H1 (cell line): ENCODE results near the gene PELI2. TPM values are rescaled to one million over a fixed set of nuclear protein-coding genes. Genes with fewer than 3 reads are reported as not detected.

Source experiments
- ASH2L ChIP-seq: fragments of 200-600, 300-600 bp; sonication (generic); IDR thresholded peaks from one replicate; pipeline ENCODE4 v1.7.1; 2017; ENCODE audit warnings: low read length
- FOSL1 ChIP-seq: IDR thresholded peaks from 2 replicates; pipeline ENCODE4 v1.6.1; 2011; ENCODE audit warnings: mild to moderate bottlenecking, low read depth, low read length, moderate library complexity; ENCODE audit not compliant: insufficient read depth
- KDM5A ChIP-seq: fragments of 200-600 bp; IDR thresholded peaks from 2 replicates; pipeline ENCODE4 v1.7.1; 2012; ENCODE audit warnings: mild to moderate bottlenecking, low read length, inconsistent platforms, mixed read lengths
- MAFK ChIP-seq: IDR thresholded peaks from 2 replicates; pipeline ENCODE4 v1.6.1; 2012; ENCODE audit warnings: low read depth, mild to moderate bottlenecking, improper control_type of control experiment, low read length
- POLR2AphosphoS5 ChIP-seq: IDR thresholded peaks from 2 replicates; pipeline ENCODE4 v1.6.1; 2011; ENCODE audit warnings: low read depth, low read length
- polyA plus RNA-seq, 7 experiments: library from polyadenylated mRNA; depleted of rRNA in 3 of 7; stranded (reverse) in 5 of 7; unstranded in 2 of 7; fragments of >200 nt in 5 of 7; fragments of 200-250 nt in 2 of 7; gene quantifications; 1 replicate in 5 of 7; 2 replicates in 1 of 7; 4 replicates in 1 of 7; pipeline versions ENCODE4 v1.2.1 to v1.2.3, GENCODE V29; 2011 to 2013; ENCODE audit warnings: missing spikeins in 2 of 7, mixed read lengths in 2 of 7
- total RNA-seq: library from RNA; stranded (reverse); fragmentation: NEBNext Ultra II Directional; extraction: Animal tissue kit (Norgen Biotek cat#: 25700); gene quantifications from 2 replicates; pipeline ENCODE4 v1.2.1, GENCODE V29; 2021
- TF ChIP-seq, protein P1 (sequence below): fragments of 300-600 bp; sonication (generic); IDR thresholded peaks from 2 replicates; pipeline ENCODE4 v1.7.1; 2012; ENCODE audit warnings: low read length, moderate library complexity, mild to moderate bottlenecking, inconsistent platforms; ENCODE audit not compliant: insufficient replicate concordance
- TF ChIP-seq, protein P2 (sequence below): IDR thresholded peaks from 2 replicates; pipeline ENCODE4 v1.6.1; 2012; ENCODE audit warnings: inconsistent platforms
- TF ChIP-seq, protein P3 (sequence below): IDR thresholded peaks from 2 replicates; pipeline ENCODE4 v1.6.1; 2011; ENCODE audit warnings: low read length, improper control_type of control experiment
- TF ChIP-seq, protein P4 (sequence below): IDR thresholded peaks from 2 replicates; pipeline ENCODE4 v1.6.1; 2011; ENCODE audit warnings: low read depth, mild to moderate bottlenecking, low read length; ENCODE audit not compliant: insufficient read depth

The PELI2 gene
- total and polyA plus RNA-seq, 2 of the 8 experiments (the other 6 are each of a cell fraction or from before 2014, with no cell fraction given): 14.6 to 25.7 TPM

DNA sequence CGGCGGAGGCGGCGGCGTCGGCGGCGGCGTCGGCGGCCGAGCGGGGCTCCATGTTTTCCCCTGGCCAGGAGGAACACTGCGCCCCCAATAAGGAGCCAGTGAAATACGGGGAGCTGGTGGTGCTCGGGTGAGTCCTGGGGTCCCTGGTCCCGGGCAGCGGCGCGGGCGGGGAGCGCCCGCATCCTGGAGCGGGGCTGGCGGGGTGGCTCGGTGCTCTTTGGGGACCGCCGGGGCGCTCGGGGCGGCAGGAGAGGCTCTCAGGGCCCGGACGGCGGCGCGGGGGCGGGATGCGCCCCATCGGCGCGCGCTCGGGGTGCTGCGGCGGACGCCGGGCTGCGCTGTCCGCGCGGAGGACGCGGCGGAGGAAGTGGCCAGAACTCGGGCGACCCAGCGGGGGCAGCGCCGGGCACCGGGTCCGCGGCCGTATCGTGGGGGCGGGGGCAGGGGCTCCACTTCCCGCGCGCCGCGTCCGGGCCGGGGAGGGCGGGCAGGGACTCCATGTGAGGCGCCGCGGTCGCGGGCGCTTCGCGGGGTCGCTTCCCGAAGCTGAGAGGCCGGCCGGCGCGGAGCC lies 485 bp downstream of the PELI2 start (continued):
- TF ChIP-seq, protein P1, sequence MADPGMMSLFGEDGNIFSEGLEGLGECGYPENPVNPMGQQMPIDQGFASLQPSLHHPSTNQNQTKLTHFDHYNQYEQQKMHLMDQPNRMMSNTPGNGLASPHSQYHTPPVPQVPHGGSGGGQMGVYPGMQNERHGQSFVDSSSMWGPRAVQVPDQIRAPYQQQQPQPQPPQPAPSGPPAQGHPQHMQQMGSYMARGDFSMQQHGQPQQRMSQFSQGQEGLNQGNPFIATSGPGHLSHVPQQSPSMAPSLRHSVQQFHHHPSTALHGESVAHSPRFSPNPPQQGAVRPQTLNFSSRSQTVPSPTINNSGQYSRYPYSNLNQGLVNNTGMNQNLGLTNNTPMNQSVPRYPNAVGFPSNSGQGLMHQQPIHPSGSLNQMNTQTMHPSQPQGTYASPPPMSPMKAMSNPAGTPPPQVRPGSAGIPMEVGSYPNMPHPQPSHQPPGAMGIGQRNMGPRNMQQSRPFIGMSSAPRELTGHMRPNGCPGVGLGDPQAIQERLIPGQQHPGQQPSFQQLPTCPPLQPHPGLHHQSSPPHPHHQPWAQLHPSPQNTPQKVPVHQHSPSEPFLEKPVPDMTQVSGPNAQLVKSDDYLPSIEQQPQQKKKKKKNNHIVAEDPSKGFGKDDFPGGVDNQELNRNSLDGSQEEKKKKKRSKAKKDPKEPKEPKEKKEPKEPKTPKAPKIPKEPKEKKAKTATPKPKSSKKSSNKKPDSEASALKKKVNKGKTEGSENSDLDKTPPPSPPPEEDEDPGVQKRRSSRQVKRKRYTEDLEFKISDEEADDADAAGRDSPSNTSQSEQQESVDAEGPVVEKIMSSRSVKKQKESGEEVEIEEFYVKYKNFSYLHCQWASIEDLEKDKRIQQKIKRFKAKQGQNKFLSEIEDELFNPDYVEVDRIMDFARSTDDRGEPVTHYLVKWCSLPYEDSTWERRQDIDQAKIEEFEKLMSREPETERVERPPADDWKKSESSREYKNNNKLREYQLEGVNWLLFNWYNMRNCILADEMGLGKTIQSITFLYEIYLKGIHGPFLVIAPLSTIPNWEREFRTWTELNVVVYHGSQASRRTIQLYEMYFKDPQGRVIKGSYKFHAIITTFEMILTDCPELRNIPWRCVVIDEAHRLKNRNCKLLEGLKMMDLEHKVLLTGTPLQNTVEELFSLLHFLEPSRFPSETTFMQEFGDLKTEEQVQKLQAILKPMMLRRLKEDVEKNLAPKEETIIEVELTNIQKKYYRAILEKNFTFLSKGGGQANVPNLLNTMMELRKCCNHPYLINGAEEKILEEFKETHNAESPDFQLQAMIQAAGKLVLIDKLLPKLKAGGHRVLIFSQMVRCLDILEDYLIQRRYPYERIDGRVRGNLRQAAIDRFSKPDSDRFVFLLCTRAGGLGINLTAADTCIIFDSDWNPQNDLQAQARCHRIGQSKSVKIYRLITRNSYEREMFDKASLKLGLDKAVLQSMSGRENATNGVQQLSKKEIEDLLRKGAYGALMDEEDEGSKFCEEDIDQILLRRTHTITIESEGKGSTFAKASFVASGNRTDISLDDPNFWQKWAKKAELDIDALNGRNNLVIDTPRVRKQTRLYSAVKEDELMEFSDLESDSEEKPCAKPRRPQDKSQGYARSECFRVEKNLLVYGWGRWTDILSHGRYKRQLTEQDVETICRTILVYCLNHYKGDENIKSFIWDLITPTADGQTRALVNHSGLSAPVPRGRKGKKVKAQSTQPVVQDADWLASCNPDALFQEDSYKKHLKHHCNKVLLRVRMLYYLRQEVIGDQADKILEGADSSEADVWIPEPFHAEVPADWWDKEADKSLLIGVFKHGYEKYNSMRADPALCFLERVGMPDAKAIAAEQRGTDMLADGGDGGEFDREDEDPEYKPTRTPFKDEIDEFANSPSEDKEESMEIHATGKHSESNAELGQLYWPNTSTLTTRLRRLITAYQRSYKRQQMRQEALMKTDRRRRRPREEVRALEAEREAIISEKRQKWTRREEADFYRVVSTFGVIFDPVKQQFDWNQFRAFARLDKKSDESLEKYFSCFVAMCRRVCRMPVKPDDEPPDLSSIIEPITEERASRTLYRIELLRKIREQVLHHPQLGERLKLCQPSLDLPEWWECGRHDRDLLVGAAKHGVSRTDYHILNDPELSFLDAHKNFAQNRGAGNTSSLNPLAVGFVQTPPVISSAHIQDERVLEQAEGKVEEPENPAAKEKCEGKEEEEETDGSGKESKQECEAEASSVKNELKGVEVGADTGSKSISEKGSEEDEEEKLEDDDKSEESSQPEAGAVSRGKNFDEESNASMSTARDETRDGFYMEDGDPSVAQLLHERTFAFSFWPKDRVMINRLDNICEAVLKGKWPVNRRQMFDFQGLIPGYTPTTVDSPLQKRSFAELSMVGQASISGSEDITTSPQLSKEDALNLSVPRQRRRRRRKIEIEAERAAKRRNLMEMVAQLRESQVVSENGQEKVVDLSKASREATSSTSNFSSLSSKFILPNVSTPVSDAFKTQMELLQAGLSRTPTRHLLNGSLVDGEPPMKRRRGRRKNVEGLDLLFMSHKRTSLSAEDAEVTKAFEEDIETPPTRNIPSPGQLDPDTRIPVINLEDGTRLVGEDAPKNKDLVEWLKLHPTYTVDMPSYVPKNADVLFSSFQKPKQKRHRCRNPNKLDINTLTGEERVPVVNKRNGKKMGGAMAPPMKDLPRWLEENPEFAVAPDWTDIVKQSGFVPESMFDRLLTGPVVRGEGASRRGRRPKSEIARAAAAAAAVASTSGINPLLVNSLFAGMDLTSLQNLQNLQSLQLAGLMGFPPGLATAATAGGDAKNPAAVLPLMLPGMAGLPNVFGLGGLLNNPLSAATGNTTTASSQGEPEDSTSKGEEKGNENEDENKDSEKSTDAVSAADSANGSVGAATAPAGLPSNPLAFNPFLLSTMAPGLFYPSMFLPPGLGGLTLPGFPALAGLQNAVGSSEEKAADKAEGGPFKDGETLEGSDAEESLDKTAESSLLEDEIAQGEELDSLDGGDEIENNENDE: no peak
- TF ChIP-seq, protein P2, sequence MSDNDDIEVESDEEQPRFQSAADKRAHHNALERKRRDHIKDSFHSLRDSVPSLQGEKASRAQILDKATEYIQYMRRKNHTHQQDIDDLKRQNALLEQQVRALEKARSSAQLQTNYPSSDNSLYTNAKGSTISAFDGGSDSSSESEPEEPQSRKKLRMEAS: no peak
- TF ChIP-seq, protein P3, sequence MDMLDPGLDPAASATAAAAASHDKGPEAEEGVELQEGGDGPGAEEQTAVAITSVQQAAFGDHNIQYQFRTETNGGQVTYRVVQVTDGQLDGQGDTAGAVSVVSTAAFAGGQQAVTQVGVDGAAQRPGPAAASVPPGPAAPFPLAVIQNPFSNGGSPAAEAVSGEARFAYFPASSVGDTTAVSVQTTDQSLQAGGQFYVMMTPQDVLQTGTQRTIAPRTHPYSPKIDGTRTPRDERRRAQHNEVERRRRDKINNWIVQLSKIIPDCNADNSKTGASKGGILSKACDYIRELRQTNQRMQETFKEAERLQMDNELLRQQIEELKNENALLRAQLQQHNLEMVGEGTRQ: no peak
- TF ChIP-seq KDM5A: no peak
- TF ChIP-seq, protein P4, sequence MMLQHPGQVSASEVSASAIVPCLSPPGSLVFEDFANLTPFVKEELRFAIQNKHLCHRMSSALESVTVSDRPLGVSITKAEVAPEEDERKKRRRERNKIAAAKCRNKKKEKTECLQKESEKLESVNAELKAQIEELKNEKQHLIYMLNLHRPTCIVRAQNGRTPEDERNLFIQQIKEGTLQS: no peak
- no peak for TF ChIP-seq POLR2AphosphoS5
- no peak for TF ChIP-seq ASH2L
- no peak for TF ChIP-seq FOSL1
- TF ChIP-seq MAFK: no peak
